Stimulated activated naive CD4-positive, alpha-beta T cell treated with Interleukin-2 at 50 U/mL for 16 hours (primary cell): ENCODE results near the gene RNF208.
"Not testable (repeated sequence)": the region's sequence is repeated elsewhere in the genome, so short reads cannot be mapped to it uniquely, and the experiment has no call there.

Experiments used
- DNase-seq: peaks from one replicate; lab custom pipeline; 2025; lab: John Stamatoyannopoulos, UW

The RNF208 gene

DNA sequence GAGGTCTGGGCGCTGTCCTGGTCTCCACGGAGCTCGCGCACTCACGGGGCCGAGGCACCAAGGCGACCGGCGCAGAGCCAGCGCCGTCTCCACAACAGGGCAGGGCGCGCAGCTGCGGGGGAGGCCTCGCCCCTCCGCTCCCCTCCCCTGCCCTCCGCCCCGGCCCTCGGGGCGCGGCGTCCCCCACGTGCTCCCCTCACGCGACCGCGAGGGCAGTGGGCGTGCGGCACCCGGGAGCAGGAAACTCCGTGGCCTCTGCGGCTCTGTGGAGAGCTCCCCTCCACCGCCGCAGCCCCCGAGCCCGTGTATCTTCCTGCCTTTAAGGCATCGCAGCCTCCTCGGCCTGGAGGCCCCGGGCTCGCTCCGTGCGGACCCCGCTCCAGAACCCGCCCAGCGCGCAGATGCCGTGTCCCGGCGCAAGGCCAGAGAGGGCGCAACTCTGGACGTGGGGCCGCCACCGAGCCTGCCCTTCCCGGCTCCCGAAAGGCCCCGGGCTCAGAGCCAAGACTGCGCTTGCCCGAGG, 18.3 kb upstream of the RNF208 start:
- peak; percentile 66 for DNase-seq

DNA sequence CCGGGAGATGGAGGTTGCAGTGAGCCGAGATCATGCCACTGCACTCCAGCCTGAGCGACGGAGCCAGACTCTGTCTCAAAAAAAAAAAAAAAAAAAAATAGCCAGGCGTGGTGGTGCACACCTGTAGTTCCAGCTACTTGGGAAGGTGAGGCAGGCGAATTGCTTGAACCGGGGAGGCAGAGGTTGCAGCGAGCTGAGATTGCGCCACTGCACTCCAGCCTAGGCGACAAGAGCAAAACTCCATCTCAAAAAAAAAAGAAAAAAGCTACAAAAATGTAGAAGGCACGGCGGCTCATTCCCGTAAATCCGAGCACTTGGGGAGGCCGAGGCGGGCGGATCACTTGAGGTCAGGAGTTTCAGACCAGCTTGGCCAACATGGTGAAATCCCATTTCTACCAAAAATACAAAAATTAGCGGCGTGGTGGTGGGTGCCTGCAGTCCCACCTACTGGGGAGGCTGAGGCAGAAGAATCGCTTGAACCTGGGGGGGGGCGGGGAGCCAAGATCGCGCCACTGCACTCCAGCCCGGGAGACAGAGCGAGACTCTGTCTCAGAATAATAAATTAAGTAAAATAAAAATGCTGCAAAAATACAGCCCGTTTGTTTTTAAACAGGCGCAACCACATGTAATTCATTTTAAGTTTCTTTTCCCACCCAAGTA, 17.6 kb upstream of the RNF208 start:
- not testable (repeated sequence) for DNase-seq

- DNase-seq = no peak
Measured at GRCh38 chr9:137237759-137238726, 16.0 kb upstream of the RNF208 start.

GRCh38 chr9:137236936-137237421, 14.9 kb upstream of the RNF208 start:
- no peak for DNase-seq

- peak; percentile 89 for DNase-seq
Measured at GRCh38 chr9:137236238-137236935, 14.3 kb upstream of the RNF208 start.

GRCh38 chr9:137235424-137236237, 13.6 kb upstream of the RNF208 start:
- no peak for DNase-seq

- no peak for DNase-seq
Measured at GRCh38 chr9:137234758-137235423, 12.9 kb upstream of the RNF208 start.

DNA sequence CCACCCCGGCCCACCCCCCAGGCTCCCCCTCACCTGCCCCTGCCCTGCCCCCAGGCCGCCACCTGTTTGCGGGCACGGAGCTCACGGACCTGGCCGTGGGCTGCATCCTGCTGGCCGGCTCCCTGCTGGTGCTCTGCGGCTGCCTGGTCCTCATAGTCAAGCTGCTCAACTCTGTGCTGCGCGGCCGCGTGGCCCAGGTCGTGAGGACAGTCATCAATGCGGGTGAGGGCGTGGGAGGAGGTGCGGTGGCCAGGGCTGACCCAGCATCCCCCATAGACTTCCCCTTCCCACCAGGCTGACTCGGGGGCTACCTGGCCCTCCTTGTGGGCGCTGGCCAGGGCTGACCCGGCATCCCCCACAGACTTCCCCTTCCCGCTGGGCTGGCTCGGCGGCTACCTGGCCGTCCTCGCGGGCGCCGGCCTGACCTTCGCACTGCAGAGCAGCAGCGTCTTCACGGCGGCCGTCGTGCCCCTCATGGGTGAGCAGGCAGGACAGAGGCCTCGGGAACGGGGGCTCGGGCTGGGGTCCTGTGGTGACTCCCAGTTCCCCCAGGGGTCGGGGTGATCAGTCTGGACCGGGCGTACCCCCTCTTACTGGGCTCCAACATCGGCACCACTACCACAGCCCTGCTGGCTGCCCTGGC, 12.1 kb upstream of the RNF208 start:
- no peak for DNase-seq

GRCh38 chr9:137233143-137233980, 11.3 kb upstream of the RNF208 start:
- DNase-seq = no peak

DNA sequence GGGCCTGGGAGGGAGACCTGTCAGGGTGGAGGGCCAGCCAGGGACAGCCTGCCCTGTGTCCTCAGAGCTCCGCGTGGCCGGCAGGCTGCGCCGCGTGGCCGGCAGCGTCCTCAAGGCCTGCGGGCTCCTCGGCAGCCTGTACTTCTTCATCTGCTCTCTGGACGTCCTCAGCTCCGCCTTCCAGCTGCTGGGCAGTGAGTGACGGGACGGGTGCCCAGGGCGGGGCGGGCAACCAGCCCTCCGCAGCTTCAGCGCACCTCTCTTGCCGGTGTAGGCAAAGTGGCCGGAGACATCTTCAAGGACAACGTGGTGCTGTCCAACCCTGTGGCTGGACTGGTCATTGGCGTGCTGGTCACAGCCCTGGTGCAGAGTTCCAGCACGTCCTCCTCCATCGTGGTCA, 10.5 kb upstream of the RNF208 start:
- DNase-seq = no peak

DNA sequence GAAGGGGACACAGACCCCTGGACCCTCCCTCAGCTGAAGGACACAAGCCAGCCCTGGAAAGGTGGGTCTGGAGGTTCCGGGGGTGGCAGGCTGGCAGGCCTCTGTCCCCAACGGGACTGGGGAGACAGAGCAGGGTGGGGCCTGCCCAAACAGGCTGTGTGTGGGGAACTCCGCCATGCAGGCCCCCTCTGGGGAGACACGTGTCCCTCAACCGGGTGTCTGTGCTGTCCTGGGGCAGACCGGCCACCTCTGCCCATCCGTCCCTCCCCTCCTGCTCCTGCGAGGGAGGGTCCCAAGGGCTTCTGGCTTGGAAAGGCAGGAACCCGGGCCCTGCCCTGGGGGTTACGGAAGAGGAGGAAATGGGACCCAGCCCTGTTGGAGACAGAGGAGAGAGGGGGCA, 10.1 kb upstream of the RNF208 start:
- no peak for DNase-seq

- DNase-seq = no peak
Measured at GRCh38 chr9:137231372-137232039, 9.5 kb upstream of the RNF208 start.

DNA sequence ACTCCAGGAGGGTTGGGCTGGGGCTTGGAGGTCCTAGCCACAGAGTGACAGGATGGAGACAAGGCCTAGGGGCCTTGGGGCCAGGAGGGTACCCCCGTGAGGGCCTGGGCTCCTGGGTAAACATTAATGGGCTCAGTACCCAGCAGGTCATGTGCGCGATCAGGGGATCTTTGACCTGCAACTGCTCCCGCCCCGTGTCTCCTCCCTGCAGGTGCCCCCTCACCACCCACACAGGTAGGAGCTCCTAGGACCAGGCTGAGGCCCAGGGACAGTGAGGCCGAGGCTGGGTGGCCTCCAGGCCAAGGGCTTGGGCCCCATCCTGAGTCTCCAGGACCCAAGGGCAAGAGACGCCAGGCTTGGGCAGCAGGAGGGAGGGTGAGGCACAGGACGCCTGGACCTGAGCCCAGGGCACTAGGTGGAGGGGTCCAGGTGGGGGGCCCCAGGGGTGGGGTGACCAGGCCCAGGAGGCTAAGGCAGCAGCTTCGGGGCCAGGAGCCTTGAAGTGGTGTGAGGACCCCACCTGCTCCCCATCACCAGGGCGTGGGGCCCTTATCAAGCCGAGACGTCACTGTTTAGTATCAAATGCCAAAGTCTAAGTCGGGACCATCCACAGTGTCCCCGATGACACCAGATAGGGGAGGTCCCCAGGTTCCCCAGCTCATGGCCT, 8.8 kb upstream of the RNF208 start, which contains the start of gene SLC34A3:
Gene SLC34A3 (plus strand): TSS at position 197 of the 667 bp plus-strand sequence. CDS start 802 bp downstream, outside the sequence.
- no peak for DNase-seq

GRCh38 chr9:137229903-137230704, 8.1 kb upstream of the RNF208 start:
- no peak for DNase-seq

GRCh38 chr9:137228968-137229896, 7.2 kb upstream of the RNF208 start:
- no peak for DNase-seq

GRCh38 chr9:137228506-137228967, 6.5 kb upstream of the RNF208 start:
- DNase-seq = no peak
